Measurements from ENCODE around the gene BRCA1.

- TF ChIP-seq CTCF (IDR thresholded peaks at IDR 0.05) (no peak), MAX (IDR thresholded peaks at IDR 0.05) (no peak), KDM1A (IDR thresholded peaks at IDR 0.05; ENCODE audit: low read depth) (no peak), BHLHE40 (IDR thresholded peaks at IDR 0.05; ENCODE audit: low read depth, low read length) (no peak)
Observed at GRCh38 chr17:43069368-43069898, 55.7 kb downstream of the BRCA1 start.
